Measurements from ENCODE around the gene SATB2. TPM values are rescaled to one million over a fixed set of nuclear protein-coding genes. Genes with fewer than 3 reads are reported as not detected.
A peak's percentile ranks its signal among the peaks of the same experiment; 100 is the strongest.

SATB2 gene
- total RNA-seq, 1 experiment from 2014 or later: 5.6 TPM

GRCh38 chr2:199257261-199258224 is 200.2 kb downstream of the SATB2 start:
- in situ Hi-C loops (cut with HindIII; ENCODE audit: low pct_unique_long_range_greater_than_20kb, low sequenced_read_pairs): no loop called here
- no peak for DNase-seq (ENCODE audit: low read depth, low spot score)

- in situ Hi-C loops (cut with HindIII; ENCODE audit: low pct_unique_long_range_greater_than_20kb, low sequenced_read_pairs): no loop called here
- peak; percentile 3 for DNase-seq (ENCODE audit: low read depth, low spot score)
Measured at GRCh38 chr2:199230091-199230490, 227.6 kb downstream of the SATB2 start.

GRCh38 chr2:199228887-199229819 is 228.6 kb downstream of the SATB2 start:
- peak; percentile 24 for DNase-seq (ENCODE audit: low read depth, low spot score)
- in situ Hi-C loops (cut with HindIII; ENCODE audit: low pct_unique_long_range_greater_than_20kb, low sequenced_read_pairs): no loop called here

- no peak for DNase-seq (ENCODE audit: low read depth, low spot score)
Measured at GRCh38 chr2:199223791-199224190, 233.9 kb downstream of the SATB2 start.

GRCh38 chr2:199220920-199221319 is 236.8 kb downstream of the SATB2 start:
- DNase-seq (ENCODE audit: low read depth, low spot score): no peak
- in situ Hi-C loops (cut with HindIII; ENCODE audit: low pct_unique_long_range_greater_than_20kb, low sequenced_read_pairs): no loop called here

More at GRCh38 chr2:199223791-199224190, 233.9 kb downstream of the SATB2 start:
- in situ Hi-C loops (cut with HindIII; ENCODE audit: low pct_unique_long_range_greater_than_20kb, low sequenced_read_pairs): no loop called here

GRCh38 chr2:199219551-199219950 is 238.2 kb downstream of the SATB2 start:
- in situ Hi-C loops (cut with HindIII; ENCODE audit: low pct_unique_long_range_greater_than_20kb, low sequenced_read_pairs): no loop called here
- DNase-seq (ENCODE audit: low read depth, low spot score): no peak
